Loucy (cell line): ENCODE data around the gene THSD8.

Source experiments
- H2AFZ ChIP-seq: fragments of 200-600 bp; sonication (generic); 2 replicates; pipeline ENCODE4 v1.6.0; 2016; ENCODE audit warnings: antibody characterized with exemption, mild to moderate bottlenecking, low read length, moderate library complexity
- H3F3A ChIP-seq: fragments of 200-600 bp; 2 replicates; pipeline ENCODE4 v1.6.0; 2016; ENCODE audit warnings: antibody characterized with exemption, low read depth, mild to moderate bottlenecking
- H3K27me3 ChIP-seq: fragments of 200-600 bp; sonication (generic); 2 replicates; pipeline ENCODE4 v1.6.1; 2014; ENCODE audit warnings: low read length, mild to moderate bottlenecking; ENCODE audit not compliant: insufficient read depth, poor library complexity, severe bottlenecking
- H3K36me3 ChIP-seq: fragments of 200-600 bp; sonication (generic); 2 replicates; pipeline ENCODE4 v1.6.1; 2016; ENCODE audit warnings: low read length; ENCODE audit not compliant: insufficient read depth
- H3K4me1 ChIP-seq: fragments of 200-600 bp; sonication (generic); 2 replicates; pipeline ENCODE4 v1.5.1; 2014; ENCODE audit warnings: low read length, mild to moderate bottlenecking; ENCODE audit not compliant: insufficient read depth, poor library complexity, severe bottlenecking
- H3K4me2 ChIP-seq: fragments of 200-600 bp; sonication (generic); 2 replicates; pipeline ENCODE4 v1.6.0; 2014; ENCODE audit warnings: antibody characterized with exemption, low read length, low read depth, mild to moderate bottlenecking; ENCODE audit not compliant: poor library complexity, severe bottlenecking
- H3K4me3 ChIP-seq: fragments of 200-600 bp; sonication (generic); 2 replicates; pipeline ENCODE4 v1.5.1; 2014; ENCODE audit warnings: low read length, mild to moderate bottlenecking, mixed read lengths; ENCODE audit not compliant: poor library complexity, severe bottlenecking
- H3K79me2 ChIP-seq: fragments of 200-600 bp; sonication (generic); 2 replicates; pipeline ENCODE4 v1.6.1; 2014; ENCODE audit warnings: low read length; ENCODE audit not compliant: insufficient read depth
- H3K9ac ChIP-seq: fragments of 200-600 bp; sonication (generic); 2 replicates; pipeline ENCODE4 v1.6.0; 2014; ENCODE audit warnings: mild to moderate bottlenecking, low read depth, low read length, moderate library complexity; ENCODE audit not compliant: poor library complexity, severe bottlenecking
- H3K9me2 ChIP-seq: fragments of 200-600 bp; sonication (generic); replicated peaks from 2 replicates; pipeline ENCODE4 v1.6.1; 2016; ENCODE audit warnings: low read depth, low read length, mixed read lengths
- H3K9me3 ChIP-seq: fragments of 200-600 bp; sonication (generic); 2 replicates; pipeline ENCODE4 v1.6.1; 2014; ENCODE audit warnings: mild to moderate bottlenecking, antibody characterized with exemption, low read length, low read depth; ENCODE audit not compliant: insufficient read depth
- H4K20me1 ChIP-seq: fragments of 200-600 bp; sonication (generic); 2 replicates; pipeline ENCODE4 v1.6.0; 2014; ENCODE audit warnings: antibody characterized with exemption, low read length, mild to moderate bottlenecking; ENCODE audit not compliant: insufficient read depth, poor library complexity, severe bottlenecking
- EZH2phosphoT487 ChIP-seq: fragments of 200-600 bp; IDR thresholded peaks from 2 replicates; pipeline ENCODE4 v1.6.1; 2018; ENCODE audit warnings: antibody characterized with exemption, mild to moderate bottlenecking, moderate library complexity, borderline replicate concordance
- TF ChIP-seq, protein P1 (sequence below): fragments of 200-600 bp; sonication (generic); conservative IDR thresholded peaks from 2 replicates; pipeline ENCODE4 v1.5.1; 2014; ENCODE audit warnings: mild to moderate bottlenecking, antibody characterized with exemption, low read length

The THSD8 gene

DNA sequence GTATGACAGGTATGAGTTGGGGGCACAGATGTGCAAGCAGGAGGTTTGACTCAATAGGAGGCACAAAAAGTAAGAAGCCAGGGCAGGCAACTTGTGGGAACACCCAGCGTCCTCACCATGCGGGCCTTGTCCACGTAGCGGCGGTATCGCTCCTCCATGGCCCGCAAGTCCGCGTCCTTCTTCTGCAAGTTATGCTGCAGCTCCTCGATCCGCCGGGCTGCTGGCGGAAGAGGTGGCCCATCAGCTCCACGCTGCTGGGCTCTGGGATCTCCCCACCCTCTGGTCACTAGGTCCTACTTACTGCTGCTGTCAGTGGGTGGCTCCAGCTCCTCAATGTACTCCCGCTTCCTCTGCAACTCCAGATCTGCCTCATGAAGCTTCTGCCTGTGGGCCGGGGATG lies 37.2 kb upstream of the THSD8 start:
- Histone ChIP-seq H4K20me1 (no peaks in the 10 kb centered on the region), H2AFZ (no peak overlapping the region), H3K79me2 (no peaks in the 10 kb centered on the region), H3K9me2 (no peaks in the 10 kb centered on the region), H3K27me3 (no peaks in the 10 kb centered on the region), H3K4me2 (no peak overlapping the region), H3F3A (no peaks in the 10 kb centered on the region), H3K4me3 (no peak overlapping the region), H3K4me1 (no peaks in the 10 kb centered on the region), H3K36me3 (no peaks in the 10 kb centered on the region), H3K9me3 (no peaks in the 10 kb centered on the region), H3K9ac (no peak overlapping the region)
- TF ChIP-seq, protein P1, sequence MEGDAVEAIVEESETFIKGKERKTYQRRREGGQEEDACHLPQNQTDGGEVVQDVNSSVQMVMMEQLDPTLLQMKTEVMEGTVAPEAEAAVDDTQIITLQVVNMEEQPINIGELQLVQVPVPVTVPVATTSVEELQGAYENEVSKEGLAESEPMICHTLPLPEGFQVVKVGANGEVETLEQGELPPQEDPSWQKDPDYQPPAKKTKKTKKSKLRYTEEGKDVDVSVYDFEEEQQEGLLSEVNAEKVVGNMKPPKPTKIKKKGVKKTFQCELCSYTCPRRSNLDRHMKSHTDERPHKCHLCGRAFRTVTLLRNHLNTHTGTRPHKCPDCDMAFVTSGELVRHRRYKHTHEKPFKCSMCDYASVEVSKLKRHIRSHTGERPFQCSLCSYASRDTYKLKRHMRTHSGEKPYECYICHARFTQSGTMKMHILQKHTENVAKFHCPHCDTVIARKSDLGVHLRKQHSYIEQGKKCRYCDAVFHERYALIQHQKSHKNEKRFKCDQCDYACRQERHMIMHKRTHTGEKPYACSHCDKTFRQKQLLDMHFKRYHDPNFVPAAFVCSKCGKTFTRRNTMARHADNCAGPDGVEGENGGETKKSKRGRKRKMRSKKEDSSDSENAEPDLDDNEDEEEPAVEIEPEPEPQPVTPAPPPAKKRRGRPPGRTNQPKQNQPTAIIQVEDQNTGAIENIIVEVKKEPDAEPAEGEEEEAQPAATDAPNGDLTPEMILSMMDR: no peak
- no peak for TF ChIP-seq EZH2phosphoT487

GRCh38 chr19:12766051-12766521 lies 35.8 kb upstream of the THSD8 start:
- Histone ChIP-seq H3F3A (no peaks in the 10 kb centered on the region), H4K20me1 (no peaks in the 10 kb centered on the region), H3K27me3 (no peaks in the 10 kb centered on the region), H2AFZ (peak overlapping the region; percentile 28; the same call in 1 of the 2 replicates), H3K9me3 (no peaks in the 10 kb centered on the region), H3K9ac (no peak overlapping the region), H3K36me3 (no peaks in the 10 kb centered on the region), H3K4me1 (no peaks in the 10 kb centered on the region), H3K4me2 (peak overlapping the region; percentile 59), H3K9me2 (no peaks in the 10 kb centered on the region), H3K79me2 (no peaks in the 10 kb centered on the region), H3K4me3 (peak overlapping the region; percentile 65)
- no peak for TF ChIP-seq EZH2phosphoT487
- TF ChIP-seq, protein P1: peak; percentile 55

- Histone ChIP-seq H3K9ac (no peak overlapping the region), H3K36me3 (no peaks in the 10 kb centered on the region), H3F3A (no peaks in the 10 kb centered on the region)
These were observed 34.7 kb upstream of the THSD8 start for GRCh38 chr19:12767150-12767549.

More at GRCh38 chr19:12767150-12767549, 34.7 kb upstream of the THSD8 start:
- Histone ChIP-seq H2AFZ (no peak overlapping the region), H4K20me1 (no peaks in the 10 kb centered on the region), H3K79me2 (no peaks in the 10 kb centered on the region), H3K9me3 (no peaks in the 10 kb centered on the region), H3K9me2 (no peaks in the 10 kb centered on the region), H3K4me1 (no peaks in the 10 kb centered on the region), H3K4me3 (no peak overlapping the region), H3K27me3 (no peaks in the 10 kb centered on the region), H3K4me2 (no peak overlapping the region)
- TF ChIP-seq EZH2phosphoT487: no peak
- TF ChIP-seq, protein P1: no peak
